Measurements from ENCODE around the gene EP400.
A peak's percentile ranks its signal among the peaks of the same experiment; 100 is the strongest.
"Not testable (repeated sequence)": the region's sequence is repeated elsewhere in the genome, so short reads cannot be mapped to it uniquely, and the experiment has no call there.

Gene EP400

DNA sequence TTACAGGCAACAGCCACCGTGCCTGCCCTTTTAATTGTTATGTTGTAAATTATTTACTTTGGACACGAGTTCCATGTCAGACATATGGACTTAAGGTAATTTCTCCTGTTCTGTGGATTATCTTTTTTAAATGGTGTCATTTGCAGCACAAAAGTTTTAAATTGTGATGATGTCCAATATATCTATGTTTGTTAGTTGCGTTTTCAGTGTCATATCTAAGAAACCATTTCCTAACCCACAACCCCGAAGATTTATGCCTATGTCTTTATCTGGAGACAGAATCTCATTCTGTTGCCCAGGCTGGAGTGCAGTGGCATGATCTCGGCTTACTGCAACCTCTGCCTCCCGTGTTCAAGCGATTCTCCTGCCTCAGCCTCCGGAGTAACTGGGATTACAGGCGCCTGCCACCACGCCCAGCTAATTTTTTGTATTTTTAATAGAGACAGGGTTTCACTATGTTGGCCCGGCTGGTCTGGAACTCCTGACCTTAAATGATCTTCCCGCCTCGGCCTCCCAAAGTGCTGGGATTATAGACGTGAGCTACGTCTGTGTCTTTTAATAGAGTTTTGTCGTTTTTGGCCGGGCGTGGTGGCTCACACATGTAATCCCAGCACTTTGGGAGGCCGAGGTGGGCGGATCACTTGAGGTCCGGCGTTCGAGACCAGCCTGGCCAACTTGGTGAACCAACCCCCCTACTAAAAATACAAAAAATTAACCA lies 870 bp upstream of the EP400 start:
- not testable (repeated sequence) for DNase-seq

GRCh38 chr12:131950182-131950913 lies 606 bp downstream of the EP400 start:
- no peak for DNase-seq

DNA sequence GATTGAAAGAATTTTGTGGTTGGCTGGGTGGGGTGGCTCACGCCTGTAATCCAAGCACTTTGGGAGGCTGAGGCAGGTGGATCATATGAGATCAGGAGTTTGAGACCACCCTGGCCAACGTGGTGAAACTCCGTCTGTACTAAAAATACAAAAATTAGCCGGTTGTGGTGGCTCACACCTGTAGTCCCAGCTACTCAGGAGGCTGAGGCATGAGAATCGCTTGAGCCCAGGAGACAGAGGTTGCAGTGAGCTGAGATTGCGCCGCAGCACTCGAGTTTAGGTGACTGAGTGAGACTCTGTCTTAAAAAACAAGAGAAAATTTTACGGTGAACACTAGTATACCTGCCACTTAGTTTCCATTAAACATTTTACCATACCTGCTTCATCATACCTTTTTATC lies 4.1 kb downstream of the EP400 start:
- DNase-seq, result peak; percentile 6

DNA sequence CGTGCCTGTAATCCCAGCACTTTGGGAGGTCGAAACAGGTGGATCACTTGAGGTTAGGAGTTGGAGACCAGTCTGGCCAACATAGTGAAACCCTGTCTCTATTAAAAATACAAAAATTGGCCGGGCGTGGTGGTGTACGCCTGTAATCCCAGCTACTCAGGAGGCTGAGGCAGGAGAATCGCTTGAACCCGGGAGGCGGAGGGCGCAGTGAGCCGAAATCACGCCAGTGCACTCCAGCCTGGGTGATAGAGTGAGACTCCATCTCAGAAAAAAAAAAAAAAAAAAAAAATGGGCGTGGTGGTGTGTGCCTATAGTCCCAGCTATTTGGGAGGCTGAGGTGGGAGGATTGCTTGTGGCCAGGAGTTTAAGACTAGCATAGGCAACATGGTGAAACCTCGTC lies 4.7 kb downstream of the EP400 start:
- DNase-seq, result peak; percentile 4

- DNase-seq, result peak; percentile 13
Measured at GRCh38 chr12:131959116-131959515, 9.4 kb downstream of the EP400 start.

- peak; percentile 13 for DNase-seq
Measured at GRCh38 chr12:131959641-131960589, 10.2 kb downstream of the EP400 start.

DNA sequence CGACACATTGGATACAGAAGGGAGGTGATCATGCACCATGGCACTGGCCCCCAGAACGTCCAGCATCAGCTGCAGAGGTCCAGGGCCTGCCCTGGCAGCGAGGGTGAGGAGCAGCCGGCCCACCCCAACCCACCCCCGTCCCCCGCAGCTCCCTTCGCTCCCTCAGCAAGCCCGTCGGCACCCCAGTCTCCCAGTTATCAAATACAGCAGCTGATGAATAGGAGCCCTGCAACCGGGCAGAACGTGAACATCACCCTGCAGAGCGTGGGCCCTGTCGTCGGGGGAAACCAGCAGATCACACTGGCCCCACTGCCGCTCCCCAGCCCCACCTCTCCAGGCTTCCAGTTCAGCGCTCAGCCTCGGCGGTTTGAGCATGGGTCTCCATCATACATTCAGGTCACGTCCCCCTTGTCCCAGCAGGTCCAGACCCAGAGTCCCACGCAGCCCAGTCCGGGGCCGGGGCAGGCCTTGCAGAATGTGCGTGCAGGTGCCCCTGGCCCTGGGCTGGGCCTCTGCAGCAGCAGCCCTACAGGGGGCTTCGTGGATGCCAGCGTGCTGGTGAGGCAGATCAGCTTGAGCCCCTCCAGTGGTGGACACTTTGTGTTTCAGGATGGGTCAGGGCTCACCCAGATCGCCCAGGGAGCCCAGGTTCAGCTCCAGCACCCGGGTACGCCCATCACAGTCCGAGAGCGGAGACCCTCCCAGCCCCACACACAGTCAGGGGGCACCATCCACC lies 11.0 kb downstream of the EP400 start:
- DNase-seq, result peak; percentile 8

- DNase-seq, result not testable (repeated sequence)
Measured at GRCh38 chr12:131961328-131961727, 11.6 kb downstream of the EP400 start.

- peak; percentile 6 for DNase-seq
Measured at GRCh38 chr12:131962069-131962468, 12.3 kb downstream of the EP400 start.

DNA sequence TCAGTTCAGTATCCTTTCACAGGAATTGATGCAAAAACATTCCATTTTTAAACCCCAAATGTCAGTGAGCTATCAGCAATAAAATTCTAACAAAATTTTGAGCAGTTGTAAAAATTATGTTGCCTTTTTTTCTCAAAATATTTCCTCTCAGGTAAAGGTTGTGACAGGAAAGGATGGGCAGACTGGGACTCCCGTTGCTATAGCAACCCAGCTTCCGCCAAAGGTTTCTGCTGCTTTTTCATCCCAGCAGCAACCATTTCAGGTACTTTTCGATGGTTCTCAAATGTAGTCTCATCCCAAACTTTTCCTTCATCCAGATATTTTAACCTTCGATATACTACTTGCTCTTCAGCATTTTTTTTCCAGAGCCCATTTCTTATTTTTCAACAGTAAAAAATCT lies 13.6 kb downstream of the EP400 start:
- DNase-seq, result peak; percentile 16

DNA sequence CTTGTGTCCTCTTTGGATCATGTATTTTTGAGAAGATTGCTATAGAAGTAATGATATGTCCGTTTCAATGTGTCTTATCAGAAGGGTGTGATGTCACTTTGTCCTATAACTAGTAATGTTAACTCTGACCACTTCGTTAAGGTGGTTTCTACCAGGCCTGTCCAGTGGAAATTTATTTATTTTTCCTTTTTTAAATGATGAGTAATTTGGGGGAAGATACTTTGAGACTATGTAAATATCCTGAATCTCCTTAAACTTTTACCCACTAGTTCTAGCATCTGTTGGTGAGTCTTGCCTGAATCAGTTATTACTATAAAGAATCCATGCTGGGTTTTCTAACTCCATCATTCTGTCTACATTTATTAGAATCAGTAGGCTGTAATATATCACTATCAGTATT lies 15.3 kb downstream of the EP400 start:
- DNase-seq, result no peak

- DNase-seq, result no peak
Measured at GRCh38 chr12:131971226-131971625, 21.5 kb downstream of the EP400 start.

GRCh38 chr12:131975228-131975627 lies 25.5 kb downstream of the EP400 start:
- DNase-seq, result no peak

- DNase-seq, result no peak
Measured at GRCh38 chr12:131979606-131980005, 29.9 kb downstream of the EP400 start.

DNA sequence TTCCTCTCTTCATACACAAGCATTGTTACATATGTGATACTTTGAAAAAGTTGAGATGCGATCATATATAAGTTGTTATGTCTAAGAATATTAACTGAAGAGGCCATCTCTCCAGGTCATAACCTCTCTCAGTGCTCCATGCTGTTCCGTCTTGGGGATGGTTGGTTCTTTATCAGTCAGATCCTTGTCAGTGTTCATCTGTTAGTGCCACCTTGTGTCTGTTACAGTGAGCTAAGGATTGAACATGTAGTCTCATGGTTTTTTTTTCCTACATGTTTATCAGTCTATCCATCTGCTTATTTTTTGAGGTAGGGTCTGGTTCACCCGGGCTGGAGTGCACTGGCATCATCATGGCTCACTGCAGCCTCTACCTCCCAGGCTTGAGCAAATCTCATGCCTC lies 30.5 kb downstream of the EP400 start:
- DNase-seq, result no peak

GRCh38 chr12:131981388-131981787 lies 31.6 kb downstream of the EP400 start:
- DNase-seq, result no peak

- no peak for DNase-seq
Measured at GRCh38 chr12:131982041-131982440, 32.3 kb downstream of the EP400 start.

- no peak for DNase-seq
Measured at GRCh38 chr12:131983026-131983425, 33.3 kb downstream of the EP400 start.

DNA sequence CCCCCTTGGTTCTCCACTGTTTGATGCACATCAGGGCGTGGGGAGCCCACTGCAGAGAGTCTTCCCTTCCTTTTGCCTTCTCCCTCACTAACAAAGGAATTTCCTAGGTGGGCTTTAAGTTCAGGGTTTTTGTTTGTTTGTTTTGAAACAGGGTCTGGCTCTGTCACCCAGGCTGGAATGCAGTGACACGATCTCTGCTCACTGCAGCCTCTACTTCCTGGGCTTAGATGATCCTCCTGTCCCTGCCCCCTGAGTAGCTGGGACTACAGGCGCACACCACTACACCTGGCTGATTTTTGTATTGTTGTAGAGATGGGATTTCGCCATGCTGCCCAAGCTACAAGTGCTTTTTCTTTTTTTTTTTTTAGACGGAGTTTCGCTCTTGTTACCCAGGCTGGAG lies 33.8 kb downstream of the EP400 start:
- DNase-seq, result no peak

GRCh38 chr12:131984334-131984733 lies 34.6 kb downstream of the EP400 start:
- DNase-seq, result no peak

DNA sequence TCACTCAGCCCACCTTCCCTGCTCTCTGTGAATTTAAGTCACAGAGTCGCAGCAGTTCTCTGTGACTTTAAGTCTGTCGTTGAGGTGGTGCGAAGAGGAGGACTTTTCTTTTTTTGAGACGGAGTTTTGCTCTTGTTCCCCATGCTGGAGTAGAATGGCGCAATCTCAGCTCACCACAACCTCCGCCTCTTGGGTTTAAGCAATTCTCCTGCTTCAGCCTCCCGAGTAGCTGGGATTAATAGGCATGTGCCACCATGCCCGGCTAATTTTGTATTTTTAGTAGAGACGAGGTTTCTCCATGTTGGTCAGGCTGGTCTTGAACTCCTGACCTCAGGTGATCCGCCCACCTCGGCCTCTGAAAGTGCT lies 35.8 kb downstream of the EP400 start:
- DNase-seq, result not testable (repeated sequence)

DNA sequence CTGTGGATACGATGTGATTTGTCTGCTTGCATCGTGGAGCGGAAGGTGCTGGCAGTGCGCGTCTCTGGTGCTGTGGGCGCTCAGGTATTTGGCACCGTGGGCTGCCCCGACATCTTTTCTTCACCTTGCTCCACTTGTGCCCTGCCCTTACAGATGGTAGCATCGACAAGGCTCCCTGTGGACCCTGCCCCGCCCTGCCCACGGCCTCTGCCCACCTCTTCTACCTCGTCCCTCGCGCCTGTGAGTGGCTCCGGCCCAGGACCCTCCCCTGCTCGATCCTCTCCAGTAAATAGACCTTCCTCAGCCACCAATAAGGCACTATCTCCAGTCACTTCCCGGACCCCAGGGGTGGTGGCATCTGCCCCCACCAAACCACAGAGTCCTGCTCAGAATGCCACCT lies 36.6 kb downstream of the EP400 start:
- no peak for DNase-seq

DNA sequence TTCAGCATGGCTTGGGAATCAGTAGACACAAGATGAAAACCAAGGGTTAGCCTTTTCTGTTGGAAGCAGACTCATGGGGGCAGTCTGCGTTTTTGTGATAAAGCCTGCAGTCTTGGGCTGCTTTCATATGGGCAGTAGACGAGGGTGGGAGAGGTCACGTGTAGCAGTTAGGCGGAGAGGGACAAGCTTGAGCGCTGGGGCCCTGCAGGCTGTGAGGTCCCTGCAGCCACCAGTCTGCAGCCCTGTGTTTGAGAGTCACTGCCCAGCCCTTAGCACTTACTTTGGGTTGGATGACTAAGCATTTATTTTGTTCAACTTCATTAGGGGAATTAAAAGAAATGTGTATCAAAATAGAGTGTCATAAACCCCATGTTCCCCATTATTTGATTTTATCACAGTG lies 37.2 kb downstream of the EP400 start:
- no peak for DNase-seq
